GM10266 (cell line): ENCODE results near the gene CGB5.

Source experiments
- DNase-seq: peaks from one replicate; pipeline ENCODE4 v3.0.0; 2012; ENCODE audit errors: extremely low spot score
- CTCF ChIP-seq: IDR thresholded peaks from 2 replicates; pipeline ENCODE4 v1.5.1; 2012; ENCODE audit warnings: mild to moderate bottlenecking, low read depth; ENCODE audit not compliant: control insufficient read depth, insufficient read depth; ENCODE audit errors: missing control alignments

CGB5 gene

GRCh38 chr19:49057636-49058234 is 14.1 kb downstream of the CGB5 start, which contains the start of gene CGB7:
TSS of gene CGB7 (minus strand) at chr19:49057749. CDS start at chr19:49055375, 2,374 bp downstream.
- DNase-seq, result peak; percentile 50
- no peak for TF ChIP-seq CTCF

GRCh38 chr19:49058562-49058961 is 14.9 kb downstream of the CGB5 start:
- TF ChIP-seq CTCF, result no peak
- DNase-seq, result peak; percentile 61

- TF ChIP-seq CTCF, result no peak
Observed at GRCh38 chr19:49059053-49059452, 15.4 kb downstream of the CGB5 start.

GRCh38 chr19:49061000-49061399 is 17.4 kb downstream of the CGB5 start:
- no peak for DNase-seq
- TF ChIP-seq CTCF, result no peak

More at GRCh38 chr19:49059053-49059452, 15.4 kb downstream of the CGB5 start:
- no peak for DNase-seq

GRCh38 chr19:49061445-49061844 is 17.8 kb downstream of the CGB5 start:
- TF ChIP-seq CTCF, result no peak
- DNase-seq, result peak; percentile 51

- no peak for TF ChIP-seq CTCF
- DNase-seq, result peak; percentile 37
Observed at GRCh38 chr19:49064029-49064629, 20.5 kb downstream of the CGB5 start.
